K562 (cell line): ENCODE results near the gene PGAP2. TPM values are rescaled to one million over a fixed set of nuclear protein-coding genes. Genes with fewer than 3 reads are reported as not detected.

ENCODE experiments used
- AFF1 ChIP-seq, 2 experiments: fragments of 450-650 bp; IDR thresholded peaks; 2 replicates each; pipeline ENCODE4 v1.6.1; 2018; ENCODE audit warnings: mild to moderate bottlenecking in 2 of 2, low read depth in 1 of 2; ENCODE audit not compliant: partially characterized antibody in 2 of 2
- ARID3A ChIP-seq: IDR thresholded peaks from 2 replicates; pipeline ENCODE4 v1.6.1; 2012; ENCODE audit warnings: low read depth, low read length, improper control_type of control experiment, borderline replicate concordance
- BRCA1 ChIP-seq, 2 experiments: fragments of 450-650 bp in 1 of 2; sonication (generic) in 1 of 2; formaldehyde crosslinking in 1 of 2; IDR thresholded peaks; 2 replicates each; pipeline versions ENCODE4 v1.5.0 to v1.6.1; 2017 to 2020; ENCODE audit warnings: mild to moderate bottlenecking in 1 of 2, missing genetic modification reagents in 1 of 2
- HDAC1 ChIP-seq, 2 experiments: fragments of 450-650 bp; IDR thresholded peaks; 2 replicates each; pipeline ENCODE4 v1.6.1; 2016 to 2017; ENCODE audit warnings: inconsistent platforms in 1 of 2, mild to moderate bottlenecking in 1 of 2, moderate library complexity in 1 of 2
- HDAC2 ChIP-seq: fragments of 450-650 bp; IDR thresholded peaks from 2 replicates; pipeline ENCODE4 v1.6.1; 2016; ENCODE audit warnings: mild to moderate bottlenecking
- NFYB ChIP-seq: IDR thresholded peaks from 2 replicates; pipeline ENCODE4 v1.6.1; 2011; ENCODE audit warnings: mild to moderate bottlenecking, moderate library complexity; ENCODE audit not compliant: insufficient read length; ENCODE audit errors: extremely low read depth
- POLR2H ChIP-seq: IDR thresholded peaks from 2 replicates; pipeline ENCODE4 v1.6.1; 2016; ENCODE audit warnings: missing genetic modification characterization, low read depth, mild to moderate bottlenecking, control low read depth, missing compliant biosample characterization, moderate library complexity
- SRSF9 ChIP-seq: fragments of 200-400 bp; formaldehyde crosslinking; IDR thresholded peaks from 2 replicates; pipeline ENCODE4 v1.6.1; 2017; ENCODE audit warnings: low read depth, low read length, borderline replicate concordance
- TAF9B ChIP-seq: fragments of 450-650 bp; IDR thresholded peaks from 2 replicates; pipeline ENCODE4 v1.6.1; 2018; ENCODE audit warnings: mild to moderate bottlenecking; ENCODE audit not compliant: partially characterized antibody
- ZNF436 ChIP-seq: fragments of 250-450, 450-650 bp; sonication (Bioruptor Pico); formaldehyde crosslinking; IDR thresholded peaks from 2 replicates; pipeline ENCODE4 v1.7.0; 2020; ENCODE audit warnings: mild to moderate bottlenecking
- polyA plus RNA-seq, 8 experiments: library from polyadenylated mRNA; depleted of rRNA in 4 of 8; stranded (reverse) in 5 of 8; unstranded in 3 of 8; fragments of >200 nt; fragmentation: Nextera tagmentation in 2 of 8; fragmentation: Illumina TruSeq in 1 of 8; extraction: Ambion mirVana in 2 of 8; extraction: Trizol in 1 of 8; gene quantifications; 2 replicates each; pipeline versions ENCODE4 v1.2.1 to v1.2.3, GENCODE V29; 2011 to 2014; ENCODE audit warnings: inconsistent platforms in 1 of 8, missing spikeins in 1 of 8
- total RNA-seq, 7 experiments: library from RNA; depleted of rRNA in 6 of 7; stranded (reverse); fragments of >200 nt in 6 of 7; fragmentation: Illumina TruSeq in 2 of 7; extraction: Trizol in 2 of 7; gene quantifications; 2 replicates each; pipeline versions ENCODE4 v1.2.1 to v1.2.3, GENCODE V29; 2011 to 2021; ENCODE audit warnings: low replicate concordance in 1 of 7
- TF ChIP-seq, protein P1 (sequence below): fragments of 250-450 bp; sonication (Bioruptor Pico); IDR thresholded peaks from 2 replicates; pipeline ENCODE4 v1.5.0; 2021; ENCODE audit warnings: mild to moderate bottlenecking, moderate library complexity
- TF ChIP-seq, protein P2 (sequence below): sonication (generic); formaldehyde crosslinking; IDR thresholded peaks from 2 replicates; pipeline ENCODE4 v1.8.0; 2022; ENCODE audit warnings: missing genetic modification reagents, mild to moderate bottlenecking, borderline replicate concordance
- TF ChIP-seq, protein P3 (sequence below): fragments of 250-450 bp; sonication (Bioruptor Pico); IDR thresholded peaks from 2 replicates; pipeline ENCODE4 v1.8.0; 2022; ENCODE audit warnings: inconsistent platforms

Gene PGAP2
- total and polyA plus RNA-seq, 9 of the 15 experiments (the other 6 are each of a cell fraction or from before 2014, with no cell fraction given) = 17.9 to 47.2 (median 33.7) TPM

- TF ChIP-seq, protein P1, sequence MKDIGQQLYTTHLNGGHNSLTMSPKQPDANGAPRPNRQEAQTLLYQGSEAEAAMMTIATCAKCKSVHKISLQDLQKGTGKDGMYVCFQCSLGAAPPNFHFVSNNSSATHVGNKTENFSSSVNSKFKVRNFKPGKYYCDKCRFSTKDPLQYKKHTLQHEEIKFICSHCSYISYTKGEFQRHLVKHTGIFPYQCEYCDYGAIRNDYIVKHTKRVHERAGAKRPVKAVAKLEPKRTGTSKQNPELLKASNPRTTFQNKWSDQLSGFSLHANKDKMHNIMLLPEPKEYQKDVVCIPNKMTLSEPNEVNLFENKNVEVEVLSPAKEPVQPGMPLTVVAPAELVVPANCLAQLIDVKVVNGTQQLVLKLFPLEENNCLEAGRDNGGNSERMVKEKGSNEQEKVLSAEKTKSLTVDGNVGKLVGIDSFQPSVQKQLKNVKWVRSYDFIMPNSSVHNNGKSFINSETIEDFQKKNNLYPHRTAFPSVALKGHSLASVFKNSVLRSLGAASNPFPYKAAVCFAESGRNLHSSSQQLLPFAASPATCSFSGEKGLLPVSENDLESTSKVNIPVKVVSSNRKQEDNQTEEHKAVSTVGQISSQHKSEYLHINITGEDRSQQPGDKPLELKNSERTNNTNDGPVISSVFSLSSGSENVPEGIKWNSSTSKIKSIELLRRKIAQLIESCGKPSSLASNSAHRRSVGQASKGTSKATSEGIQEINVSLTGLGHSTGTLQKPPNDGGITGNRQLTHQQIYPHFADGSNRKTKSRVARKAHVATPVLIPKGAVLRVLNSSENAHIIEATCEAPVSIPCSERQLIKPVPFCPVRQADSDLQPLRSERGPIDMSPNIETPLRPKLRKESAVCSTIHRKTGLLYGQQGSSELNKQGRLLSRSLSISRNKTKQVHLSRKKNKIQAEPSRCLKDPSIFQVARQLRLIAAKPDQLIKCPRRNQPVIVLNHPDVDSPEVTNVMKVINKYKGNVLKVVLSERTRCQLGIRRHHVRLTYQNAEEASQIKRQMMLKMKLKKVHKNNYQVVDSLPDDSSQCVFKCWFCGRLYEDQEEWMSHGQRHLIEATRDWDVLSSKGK (CRISPR knock-in tag) = no peak
- TF ChIP-seq HDAC2 = 0 out of 2 replicates have a peak, but pooled peaks have one; percentile 20
- TF ChIP-seq POLR2H (tag) = peak; percentile 74
- no peak for TF ChIP-seq SRSF9
- TF ChIP-seq TAF9B = no peak
- no peak for TF ChIP-seq AFF1 (IDR thresholded peaks at IDR 0.05; ENCODE audit: low read depth in 1 of 2, partially characterized antibody in 2 of 2)
- no peak for TF ChIP-seq ZNF436 (CRISPR knock-in tag)
- TF ChIP-seq HDAC1 (IDR thresholded peaks at IDR 0.05) = peak in 1 of 2 experiments; percentile 81; a peak in 2 of 4 replicates
- TF ChIP-seq, protein P2, sequence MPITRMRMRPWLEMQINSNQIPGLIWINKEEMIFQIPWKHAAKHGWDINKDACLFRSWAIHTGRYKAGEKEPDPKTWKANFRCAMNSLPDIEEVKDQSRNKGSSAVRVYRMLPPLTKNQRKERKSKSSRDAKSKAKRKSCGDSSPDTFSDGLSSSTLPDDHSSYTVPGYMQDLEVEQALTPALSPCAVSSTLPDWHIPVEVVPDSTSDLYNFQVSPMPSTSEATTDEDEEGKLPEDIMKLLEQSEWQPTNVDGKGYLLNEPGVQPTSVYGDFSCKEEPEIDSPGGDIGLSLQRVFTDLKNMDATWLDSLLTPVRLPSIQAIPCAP = 0 out of 2 replicates have a peak, but pooled peaks have one; percentile 31
- TF ChIP-seq ARID3A = no peak
- TF ChIP-seq BRCA1 (IDR thresholded peaks at IDR 0.05) = no peak
- TF ChIP-seq BRCA1 (CRISPR knock-in tag; IDR thresholded peaks at IDR 0.05) = no peak
- TF ChIP-seq NFYB = peak; percentile 25
- TF ChIP-seq, protein P3, sequence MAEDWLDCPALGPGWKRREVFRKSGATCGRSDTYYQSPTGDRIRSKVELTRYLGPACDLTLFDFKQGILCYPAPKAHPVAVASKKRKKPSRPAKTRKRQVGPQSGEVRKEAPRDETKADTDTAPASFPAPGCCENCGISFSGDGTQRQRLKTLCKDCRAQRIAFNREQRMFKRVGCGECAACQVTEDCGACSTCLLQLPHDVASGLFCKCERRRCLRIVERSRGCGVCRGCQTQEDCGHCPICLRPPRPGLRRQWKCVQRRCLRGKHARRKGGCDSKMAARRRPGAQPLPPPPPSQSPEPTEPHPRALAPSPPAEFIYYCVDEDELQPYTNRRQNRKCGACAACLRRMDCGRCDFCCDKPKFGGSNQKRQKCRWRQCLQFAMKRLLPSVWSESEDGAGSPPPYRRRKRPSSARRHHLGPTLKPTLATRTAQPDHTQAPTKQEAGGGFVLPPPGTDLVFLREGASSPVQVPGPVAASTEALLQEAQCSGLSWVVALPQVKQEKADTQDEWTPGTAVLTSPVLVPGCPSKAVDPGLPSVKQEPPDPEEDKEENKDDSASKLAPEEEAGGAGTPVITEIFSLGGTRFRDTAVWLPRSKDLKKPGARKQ (CRISPR knock-in tag) = no peak
Observed at GRCh38 chr11:3854977-3855807, 46.8 kb downstream of the PGAP2 start, which contains the start of gene STIM1 (continued).
